NT2/D1 (cell line): ENCODE measurements around the gene FXYD3.

Source experiments
- SUZ12 ChIP-seq: IDR thresholded peaks from 2 replicates; pipeline ENCODE4 v1.6.1; 2011; ENCODE audit not compliant: insufficient read length, insufficient read depth; ENCODE audit errors: extremely low read depth
- YY1 ChIP-seq: IDR thresholded peaks from 2 replicates; pipeline ENCODE4 v1.6.1; 2011; ENCODE audit not compliant: insufficient read length, insufficient read depth
- ZNF274 ChIP-seq: IDR thresholded peaks from 2 replicates; pipeline ENCODE4 v1.6.1; 2011; ENCODE audit warnings: mild to moderate bottlenecking, low read depth, low read length

GRCh38 chr19:35110974-35111373 is 4.6 kb upstream of the FXYD3 start:
- no peak for TF ChIP-seq ZNF274
- no peak for TF ChIP-seq YY1
- TF ChIP-seq SUZ12, result no peak
